Upper lobe of left lung (tissue), 4 donors: ENCODE results near the gene ACAP3.

Experiments used
- EP300 ChIP-seq, 4 donors: sonication (generic); formaldehyde crosslinking; IDR thresholded peaks; one replicate each; pipeline ENCODE4 v1.5.1; 2017; ENCODE audit warnings: antibody characterized with exemption in 4 of 4, control low read depth in 2 of 4
- POLR2A ChIP-seq, 4 donors: fragments of 450-650 bp; IDR thresholded peaks; one replicate each; pipeline ENCODE4 v1.5.1; 2016 to 2017; ENCODE audit warnings: antibody characterized with exemption in 4 of 4, mild to moderate bottlenecking in 2 of 4
- POLR2AphosphoS5 ChIP-seq, 2 donors: sonication (generic); formaldehyde crosslinking; IDR thresholded peaks; one replicate each; pipeline ENCODE4 v1.5.1; 2017; ENCODE audit warnings: antibody characterized with exemption in 2 of 2
- TF ChIP-seq, protein P1 (sequence below), 6 experiments: fragments of 450-650 bp in 4 of 6; fragments of 200-600 bp in 2 of 6; sonication (generic) in 2 of 6; IDR thresholded peaks; one replicate each; pipeline ENCODE4 v1.5.1; 2016 to 2019; ENCODE audit warnings: antibody characterized with exemption in 6 of 6

DNA sequence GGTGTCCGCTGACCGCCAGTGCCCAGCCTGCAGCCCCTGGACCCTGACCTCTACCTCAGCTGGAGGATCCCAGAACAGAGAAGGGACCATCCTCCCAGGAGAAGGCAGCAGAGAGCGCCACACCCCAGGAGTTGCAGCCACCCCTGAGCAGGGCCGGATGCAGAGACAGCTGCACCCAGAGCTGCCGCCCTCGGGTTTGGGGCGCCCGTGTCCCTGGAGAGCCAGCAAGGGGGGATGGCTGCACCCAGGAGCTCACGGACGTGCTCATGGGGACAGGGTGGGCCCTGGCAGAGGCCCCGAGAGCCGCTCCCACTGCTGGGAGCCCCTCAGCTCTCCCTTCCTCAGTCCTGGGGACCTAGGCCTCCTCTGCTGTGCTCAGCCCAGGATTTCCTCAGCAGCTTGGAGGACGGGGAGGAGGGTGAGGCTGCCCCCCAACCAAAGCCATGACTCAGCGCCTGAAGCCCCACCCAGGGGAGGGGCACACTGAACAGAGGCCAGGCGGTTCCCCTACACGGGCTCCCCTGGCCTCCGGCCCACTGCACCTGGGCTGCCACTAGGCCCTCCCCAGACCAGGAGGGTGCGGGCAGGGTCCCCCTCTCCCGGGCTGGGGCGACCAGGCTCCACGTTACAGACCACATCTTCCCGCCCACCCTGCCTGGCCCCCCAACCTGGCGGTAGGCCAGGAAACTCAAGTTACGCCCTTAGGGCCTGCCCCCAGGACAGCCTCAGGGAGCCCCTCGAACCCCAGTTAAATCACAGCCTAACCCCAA lies 2.2 kb downstream of the ACAP3 start:
- TF ChIP-seq POLR2A (IDR thresholded peaks at IDR 0.05) (no peak), POLR2AphosphoS5 (IDR thresholded peaks at IDR 0.05) (peak in 1 of 2 donors; percentile 31), EP300 (IDR thresholded peaks at IDR 0.05) (no peak)
- TF ChIP-seq, protein P1, sequence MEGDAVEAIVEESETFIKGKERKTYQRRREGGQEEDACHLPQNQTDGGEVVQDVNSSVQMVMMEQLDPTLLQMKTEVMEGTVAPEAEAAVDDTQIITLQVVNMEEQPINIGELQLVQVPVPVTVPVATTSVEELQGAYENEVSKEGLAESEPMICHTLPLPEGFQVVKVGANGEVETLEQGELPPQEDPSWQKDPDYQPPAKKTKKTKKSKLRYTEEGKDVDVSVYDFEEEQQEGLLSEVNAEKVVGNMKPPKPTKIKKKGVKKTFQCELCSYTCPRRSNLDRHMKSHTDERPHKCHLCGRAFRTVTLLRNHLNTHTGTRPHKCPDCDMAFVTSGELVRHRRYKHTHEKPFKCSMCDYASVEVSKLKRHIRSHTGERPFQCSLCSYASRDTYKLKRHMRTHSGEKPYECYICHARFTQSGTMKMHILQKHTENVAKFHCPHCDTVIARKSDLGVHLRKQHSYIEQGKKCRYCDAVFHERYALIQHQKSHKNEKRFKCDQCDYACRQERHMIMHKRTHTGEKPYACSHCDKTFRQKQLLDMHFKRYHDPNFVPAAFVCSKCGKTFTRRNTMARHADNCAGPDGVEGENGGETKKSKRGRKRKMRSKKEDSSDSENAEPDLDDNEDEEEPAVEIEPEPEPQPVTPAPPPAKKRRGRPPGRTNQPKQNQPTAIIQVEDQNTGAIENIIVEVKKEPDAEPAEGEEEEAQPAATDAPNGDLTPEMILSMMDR (IDR thresholded peaks at IDR 0.05): peak in 1 of 6 experiments; percentile 22
